Measurements from ENCODE around the gene PTPRG.

The PTPRG gene

GRCh38 chr3:62007036-62007435 lies 445.7 kb downstream of the PTPRG start:
- H3K27ac ChIP-seq, result no peak overlapping the region
- TF ChIP-seq, protein P1, sequence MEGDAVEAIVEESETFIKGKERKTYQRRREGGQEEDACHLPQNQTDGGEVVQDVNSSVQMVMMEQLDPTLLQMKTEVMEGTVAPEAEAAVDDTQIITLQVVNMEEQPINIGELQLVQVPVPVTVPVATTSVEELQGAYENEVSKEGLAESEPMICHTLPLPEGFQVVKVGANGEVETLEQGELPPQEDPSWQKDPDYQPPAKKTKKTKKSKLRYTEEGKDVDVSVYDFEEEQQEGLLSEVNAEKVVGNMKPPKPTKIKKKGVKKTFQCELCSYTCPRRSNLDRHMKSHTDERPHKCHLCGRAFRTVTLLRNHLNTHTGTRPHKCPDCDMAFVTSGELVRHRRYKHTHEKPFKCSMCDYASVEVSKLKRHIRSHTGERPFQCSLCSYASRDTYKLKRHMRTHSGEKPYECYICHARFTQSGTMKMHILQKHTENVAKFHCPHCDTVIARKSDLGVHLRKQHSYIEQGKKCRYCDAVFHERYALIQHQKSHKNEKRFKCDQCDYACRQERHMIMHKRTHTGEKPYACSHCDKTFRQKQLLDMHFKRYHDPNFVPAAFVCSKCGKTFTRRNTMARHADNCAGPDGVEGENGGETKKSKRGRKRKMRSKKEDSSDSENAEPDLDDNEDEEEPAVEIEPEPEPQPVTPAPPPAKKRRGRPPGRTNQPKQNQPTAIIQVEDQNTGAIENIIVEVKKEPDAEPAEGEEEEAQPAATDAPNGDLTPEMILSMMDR (conservative IDR thresholded peaks at IDR 0.05), result no peak

- no peak overlapping the region for H3K27ac ChIP-seq
- TF ChIP-seq, protein P1 (conservative IDR thresholded peaks at IDR 0.05), result no peak
Observed at GRCh38 chr3:62010989-62011388, 449.6 kb downstream of the PTPRG start.

DNA sequence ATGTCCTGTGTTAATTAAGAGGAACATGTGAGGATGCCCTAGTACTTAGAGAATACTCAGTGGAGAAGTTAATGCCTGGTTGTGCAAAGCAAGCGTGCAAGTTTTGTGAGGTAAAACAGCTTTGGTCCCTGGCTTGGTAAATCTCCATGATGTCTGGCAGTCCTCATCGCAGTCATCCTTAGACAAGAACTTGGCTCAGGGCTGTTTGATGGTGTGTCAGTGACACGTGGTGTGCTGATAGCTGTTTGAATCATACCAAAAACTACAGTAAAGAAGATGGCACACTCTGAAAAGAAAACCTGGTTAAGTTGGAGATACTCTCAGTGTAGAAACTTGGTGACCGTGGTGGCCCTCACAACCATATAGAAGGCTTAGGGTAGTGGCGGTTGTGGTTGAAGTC lies 450.3 kb downstream of the PTPRG start:
- no peak overlapping the region for H3K27ac ChIP-seq
- TF ChIP-seq, protein P1 (conservative IDR thresholded peaks at IDR 0.05), result no peak

DNA sequence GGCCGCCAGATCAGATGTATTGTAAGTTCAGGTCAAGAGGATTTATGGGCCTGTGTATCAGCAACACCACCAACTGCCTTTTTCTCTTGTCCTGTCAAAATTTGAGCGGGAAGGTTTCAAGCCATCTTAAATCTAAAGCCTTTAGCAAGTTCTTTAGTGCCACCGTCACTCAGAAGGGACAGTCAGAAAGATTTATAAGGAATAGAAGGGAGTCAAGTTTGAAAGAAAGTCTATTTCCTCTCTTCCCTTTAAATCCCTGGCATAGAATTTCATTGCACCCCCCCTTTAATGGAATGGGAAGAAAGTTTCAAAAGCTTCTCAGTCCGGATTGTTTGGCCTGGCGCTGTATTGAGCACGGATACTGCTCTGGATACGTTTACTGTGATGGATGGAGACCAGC lies 452.6 kb downstream of the PTPRG start:
- TF ChIP-seq, protein P1 (conservative IDR thresholded peaks at IDR 0.05), result no peak
- no peak overlapping the region for H3K27ac ChIP-seq

GRCh38 chr3:62015111-62015510 lies 453.7 kb downstream of the PTPRG start:
- no peak overlapping the region for H3K27ac ChIP-seq
- TF ChIP-seq, protein P1 (conservative IDR thresholded peaks at IDR 0.05), result no peak

DNA sequence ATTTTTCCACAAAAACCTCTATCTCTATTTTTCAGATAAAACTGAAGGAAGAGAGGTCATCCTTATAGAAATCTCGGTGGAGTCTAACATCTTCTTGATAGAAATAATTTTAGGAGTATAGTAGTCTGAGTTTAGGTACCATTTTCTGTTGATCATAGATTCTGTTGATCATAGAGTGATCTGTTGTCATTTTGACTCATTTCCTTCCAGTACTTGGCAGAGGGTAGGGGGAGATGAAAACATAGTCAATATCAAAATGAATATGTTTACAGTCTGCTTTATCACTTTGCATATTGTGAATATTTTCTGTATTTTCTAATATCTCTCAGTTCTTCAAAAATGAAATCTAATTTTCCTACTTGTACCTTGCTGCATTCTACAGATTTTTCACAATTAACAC lies 458.5 kb downstream of the PTPRG start:
- TF ChIP-seq, protein P1 (conservative IDR thresholded peaks at IDR 0.05), result no peak
- H3K27ac ChIP-seq, result no peak overlapping the region

GRCh38 chr3:62020706-62021105 lies 459.3 kb downstream of the PTPRG start:
- H3K27ac ChIP-seq, result no peak overlapping the region
- TF ChIP-seq, protein P1 (conservative IDR thresholded peaks at IDR 0.05), result no peak

GRCh38 chr3:62022312-62022711 lies 460.9 kb downstream of the PTPRG start:
- H3K27ac ChIP-seq, result no peak overlapping the region
- TF ChIP-seq, protein P1 (conservative IDR thresholded peaks at IDR 0.05), result no peak

All from VCaP (cell line).